HG03558 (cell line): ENCODE results near the gene ZBTB44.

Experiments used
- ATAC-seq: cut with Tn5 transposase; IDR thresholded peaks from one replicate; pipeline ENCODE4 v1.9.1; 2021; ENCODE audit warnings: moderate number of reproducible peaks; ENCODE audit not compliant: unreplicated experiment; ENCODE audit errors: extremely low read depth

The ZBTB44 gene

GRCh38 chr11:130216591-130217132, 98.1 kb downstream of the ZBTB44 start:
- ATAC-seq = no peak

DNA sequence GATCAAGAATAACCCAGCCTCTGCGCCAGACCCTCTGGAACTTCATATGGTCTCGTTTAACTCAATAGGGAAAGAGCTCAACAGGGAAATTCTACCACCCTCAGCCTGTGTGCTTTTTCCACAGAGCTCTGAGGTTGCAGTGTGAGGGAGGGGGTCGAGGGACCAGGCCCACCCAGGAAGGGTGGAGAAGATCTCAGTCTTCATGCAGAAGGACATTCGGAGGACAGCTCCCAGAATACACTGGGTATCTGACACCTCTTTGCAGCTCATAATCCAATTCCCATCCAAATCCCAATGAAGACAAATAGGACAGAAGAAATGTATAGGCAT, 98.5 kb downstream of the ZBTB44 start:
- no peak for ATAC-seq

- no peak for ATAC-seq
These were observed 99.0 kb downstream of the ZBTB44 start for GRCh38 chr11:130215531-130216220.

DNA sequence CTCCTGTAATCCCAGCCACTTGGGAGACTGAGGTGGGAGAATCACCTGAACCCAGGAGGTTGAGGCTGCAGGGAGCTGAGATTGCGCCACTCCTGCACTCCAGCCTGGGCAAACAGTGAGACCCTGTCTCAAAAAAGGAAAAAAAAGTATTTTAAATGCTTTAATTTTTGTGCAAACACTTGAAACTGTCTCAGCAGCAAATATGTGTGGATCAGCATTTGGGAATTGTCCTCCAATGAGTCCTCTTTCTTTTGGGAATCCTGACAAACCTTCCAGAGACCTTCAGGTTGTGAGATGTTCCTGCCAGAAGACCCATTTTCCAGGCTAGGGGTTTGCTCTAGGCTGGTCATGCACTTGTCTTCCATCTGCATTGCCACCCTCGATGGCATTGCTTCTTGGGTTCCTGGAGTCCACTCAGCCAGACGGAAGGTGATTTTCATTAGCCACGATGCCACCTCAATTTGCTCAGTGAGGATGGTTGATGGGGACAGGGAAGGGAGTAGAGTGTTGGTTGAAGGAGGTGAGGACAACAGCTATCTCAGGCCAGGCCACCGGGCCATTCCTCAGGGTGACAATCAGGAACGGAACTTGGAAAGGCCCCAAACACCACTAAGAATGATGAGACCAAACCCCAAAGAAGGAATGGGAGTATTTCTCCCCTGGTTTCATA, 99.7 kb downstream of the ZBTB44 start:
- ATAC-seq = no peak

- ATAC-seq = no peak
These were observed 100.8 kb downstream of the ZBTB44 start for GRCh38 chr11:130213979-130214281.

DNA sequence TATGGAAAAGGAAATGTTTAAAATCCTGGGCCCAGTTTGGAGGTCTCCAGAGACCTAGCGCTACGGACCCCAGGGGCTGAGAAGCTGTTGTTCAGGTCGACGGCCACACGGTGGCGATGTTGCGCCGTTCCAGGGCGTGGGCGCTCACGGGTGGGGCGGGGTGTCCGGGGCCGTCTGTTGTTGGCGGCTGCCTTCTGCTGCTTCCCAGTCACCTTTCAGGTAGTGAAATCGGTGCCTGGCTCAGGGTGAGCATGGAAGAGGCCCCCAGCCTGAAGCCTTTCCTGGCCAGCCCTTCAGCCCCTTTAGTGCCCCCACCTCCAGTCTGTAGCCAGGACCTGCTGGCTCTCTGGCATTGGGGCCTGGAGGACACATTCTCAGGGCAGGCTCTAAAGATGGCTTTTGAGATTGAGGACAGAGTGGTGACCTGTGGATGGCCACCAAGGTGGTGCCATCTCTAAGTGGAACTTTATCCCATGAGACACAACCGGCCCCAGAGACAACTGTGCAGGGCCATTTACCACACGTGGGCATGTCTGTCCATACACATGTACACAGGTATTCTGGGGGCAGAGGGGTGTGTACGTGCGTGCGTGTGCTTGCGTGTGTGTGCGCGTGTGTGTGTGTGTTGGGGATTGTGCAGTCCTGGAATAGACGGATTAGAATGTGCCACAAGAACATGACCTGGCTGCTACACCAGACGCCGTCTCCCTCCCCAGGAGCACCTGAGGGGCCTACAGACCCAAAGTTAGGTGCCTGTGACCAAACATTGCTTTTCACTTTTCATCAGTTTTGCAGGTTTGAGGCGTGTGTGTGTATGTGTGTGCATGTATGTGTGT, 101.4 kb downstream of the ZBTB44 start:
- no peak for ATAC-seq

DNA sequence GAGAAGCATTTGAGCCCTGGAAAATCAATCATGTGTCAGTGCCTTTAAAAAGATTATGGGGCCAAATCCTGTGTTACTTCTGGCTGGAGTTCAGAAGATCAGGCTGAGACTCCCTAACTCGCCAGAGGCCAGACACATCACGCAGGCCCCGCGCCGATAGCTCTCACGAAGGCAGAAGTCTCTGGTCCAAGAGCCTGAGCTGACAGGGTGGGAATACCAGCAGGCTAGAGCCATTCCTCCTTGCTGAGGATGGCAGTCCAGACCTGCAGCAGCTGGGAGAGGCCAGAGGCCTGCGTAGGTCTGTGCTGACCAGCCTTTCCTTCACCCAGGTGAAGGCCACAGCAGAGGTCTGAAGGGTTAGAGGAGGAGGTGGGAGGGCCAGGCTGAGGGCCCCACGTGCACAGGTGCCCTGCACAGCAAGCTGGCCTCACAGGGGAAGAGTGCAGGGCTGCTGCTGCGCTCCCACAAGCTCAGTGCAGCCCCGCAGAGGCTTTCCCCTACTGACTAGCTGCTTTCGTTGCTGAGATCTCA, 102.2 kb downstream of the ZBTB44 start:
- no peak for ATAC-seq

GRCh38 chr11:130211781-130212401, 102.8 kb downstream of the ZBTB44 start:
- no peak for ATAC-seq

- ATAC-seq = no peak
These were observed 103.6 kb downstream of the ZBTB44 start for GRCh38 chr11:130211144-130211543.

- no peak for ATAC-seq
These were observed 104.5 kb downstream of the ZBTB44 start for GRCh38 chr11:130209954-130210854.

- ATAC-seq = no peak
These were observed 105.4 kb downstream of the ZBTB44 start for GRCh38 chr11:130209128-130209932.

DNA sequence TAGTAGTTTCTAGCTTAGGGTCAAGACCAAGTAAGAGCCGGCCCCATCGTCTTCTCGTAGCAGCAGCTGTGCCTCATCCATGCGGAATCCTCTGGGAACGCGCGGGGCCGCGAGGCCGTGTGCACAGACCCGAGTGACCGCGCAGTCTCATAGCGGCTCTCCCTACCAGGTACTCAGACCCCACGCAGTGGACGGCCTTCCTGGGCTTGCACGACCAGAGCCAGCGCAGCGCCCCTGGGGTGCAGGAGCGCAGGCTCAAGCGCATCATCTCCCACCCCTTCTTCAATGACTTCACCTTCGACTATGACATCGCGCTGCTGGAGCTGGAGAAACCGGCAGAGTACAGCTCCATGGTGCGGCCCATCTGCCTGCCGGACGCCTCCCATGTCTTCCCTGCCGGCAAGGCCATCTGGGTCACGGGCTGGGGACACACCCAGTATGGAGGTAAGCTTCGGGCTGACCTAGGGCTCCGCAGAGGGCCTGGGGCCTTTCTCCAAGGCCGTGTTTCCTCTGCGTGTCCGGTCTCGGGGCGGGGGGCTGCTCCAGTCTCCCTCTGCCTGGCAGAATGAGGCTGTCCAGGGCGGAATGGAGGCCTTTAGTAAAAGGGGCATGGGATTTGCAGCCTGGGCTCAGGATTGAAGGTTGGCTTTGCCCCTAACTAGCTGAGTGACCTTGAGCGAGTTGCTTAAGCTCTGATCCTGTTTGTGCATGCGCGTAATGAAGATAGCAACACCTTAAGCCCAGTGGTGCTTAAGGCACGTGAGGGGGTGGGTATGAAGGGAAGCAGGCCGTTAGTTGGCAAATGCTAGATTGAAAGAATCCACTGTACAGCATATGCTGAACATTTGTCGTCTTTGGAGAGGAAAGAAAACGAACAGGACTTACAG, 106.2 kb downstream of the ZBTB44 start:
- no peak for ATAC-seq

DNA sequence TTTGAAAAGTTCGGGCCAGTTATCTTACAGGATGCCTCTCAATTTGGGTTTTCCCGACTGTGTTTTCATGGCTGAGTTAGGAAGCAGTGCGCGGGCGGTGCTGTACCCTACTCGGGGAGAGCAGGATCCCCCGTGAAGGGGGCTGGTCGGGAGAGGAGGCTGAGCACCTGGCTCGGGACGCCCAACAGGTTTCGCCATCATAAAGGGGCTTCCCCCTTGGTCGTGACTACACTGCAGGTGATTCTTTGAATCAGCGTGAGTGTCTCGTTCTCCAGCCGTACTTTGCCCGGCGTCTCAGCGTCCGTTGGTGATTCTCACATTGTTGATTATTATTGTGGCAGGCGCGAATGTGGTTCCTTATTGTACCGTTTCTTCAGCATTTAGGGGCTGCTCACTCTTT, 108.6 kb downstream of the ZBTB44 start:
- no peak for ATAC-seq

DNA sequence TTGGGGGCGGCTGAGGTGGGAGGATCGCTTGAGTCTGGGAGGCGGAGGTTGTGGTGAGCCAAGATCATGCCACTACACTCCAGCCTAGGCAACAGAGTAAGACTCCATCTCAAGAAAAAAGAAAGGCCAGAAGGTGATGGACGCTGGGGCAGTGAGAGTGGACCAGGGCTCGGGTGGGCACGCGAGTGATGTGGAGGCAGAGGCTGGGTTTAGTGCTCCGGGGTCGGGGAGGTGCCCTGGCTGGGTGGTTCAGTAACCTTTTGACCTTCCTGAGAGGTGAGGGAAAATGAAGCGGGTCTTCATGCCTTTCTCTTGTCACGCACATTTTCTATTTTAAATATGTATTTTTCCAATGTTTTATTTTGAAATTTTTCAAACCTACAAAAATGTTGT, 110.0 kb downstream of the ZBTB44 start:
- no peak for ATAC-seq

DNA sequence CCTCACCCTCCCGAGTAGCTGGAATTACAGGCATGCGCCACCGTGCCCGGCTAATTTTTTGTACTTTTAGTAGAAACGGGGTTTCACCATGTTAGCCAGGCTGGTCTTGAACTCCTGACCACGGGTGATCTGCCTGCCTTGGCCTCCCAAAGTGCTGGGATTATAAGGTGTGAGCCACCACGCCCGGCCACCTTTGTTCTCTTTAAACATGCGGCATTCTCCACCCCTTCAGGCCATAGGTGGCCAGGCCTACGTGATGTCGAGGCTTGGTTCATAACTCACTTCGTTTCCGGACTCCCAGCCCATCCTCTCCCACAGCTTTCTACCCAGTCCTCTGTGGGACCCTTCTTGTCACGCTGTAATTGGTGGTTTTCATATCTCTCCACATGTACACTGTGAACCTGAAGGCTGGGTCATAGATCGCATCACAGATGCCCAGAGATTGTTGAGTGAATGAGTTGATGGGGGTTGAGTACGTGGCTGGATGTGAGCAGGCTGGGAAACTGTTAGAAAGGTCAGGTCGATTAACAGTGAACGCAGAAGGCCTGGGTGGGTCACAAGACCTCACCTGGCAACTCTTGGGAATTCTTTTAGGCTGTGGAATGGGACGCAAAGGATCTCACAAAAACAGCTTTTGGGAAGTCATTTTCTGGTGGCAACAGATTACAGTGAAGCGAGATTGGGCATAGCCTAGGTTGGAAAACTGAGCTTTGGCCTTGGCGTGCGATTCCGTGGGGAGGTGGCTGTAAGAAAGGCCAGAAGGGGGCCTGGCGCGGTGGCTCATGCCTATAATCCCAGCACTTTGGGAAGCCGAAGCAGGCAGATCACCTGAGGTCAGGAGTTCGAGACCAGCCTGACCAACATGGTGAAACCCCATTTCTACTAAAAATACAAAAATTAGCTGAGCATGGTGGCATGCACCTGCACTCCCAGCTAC, 110.7 kb downstream of the ZBTB44 start:
- ATAC-seq = no peak

- ATAC-seq = no peak
These were observed 111.7 kb downstream of the ZBTB44 start for GRCh38 chr11:130202818-130203689.
